Measurements from ENCODE around the gene OPN3. TPM values are rescaled to one million over a fixed set of nuclear protein-coding genes. Genes with fewer than 3 reads are reported as not detected.

The OPN3 gene
- total RNA-seq, 1 experiment from 2014 or later = 45.6 TPM

GRCh38 chr1:241614144-241614543 lies 26.0 kb downstream of the OPN3 start:
- Mint-ChIP-seq H3K27me3 (ENCODE audit: insufficient read depth, unreplicated experiment) (no peaks in the 10 kb centered on the region), H3K36me3 (ENCODE audit: insufficient read depth, unreplicated experiment) (peaks cover 30% of the 10 kb centered on the region), H3K27ac (ENCODE audit: low read depth, unreplicated experiment) (peak overlapping the region; percentile 13), H3K9me3 (ENCODE audit: unreplicated experiment) (no peaks in the 10 kb centered on the region), H3K4me3 (ENCODE audit: unreplicated experiment) (no peak overlapping the region), H3K4me1 (ENCODE audit: insufficient read depth, unreplicated experiment) (peaks cover 33% of the 10 kb centered on the region)
- intact Hi-C loops (cut with micrococcal nuclease) = loop anchor here (5.0 kb wide), 1 partner anchor 403 kb away; no protein-coding TSS in a partner anchor
- ChIA-PET CTCF (interaction anchor here (0.7 to 7.3 kb wide), 8 partner anchors 9 to 1648 kb away, joined by 3 to 173 read pairs (median 6); partner anchors contain the start of gene EXO1), POLR2A (interaction anchor here (0.6 to 5.8 kb wide), 12 partner anchors 13 to 1314 kb away, joined by 3 to 53 read pairs (median 6); partner anchors contain the start of genes FH and KMO)
- BruUV-seq (replicated peaks) = no TSS peak
- no peak for TF ChIP-seq CTCF (IDR thresholded peaks at IDR 0.05; ENCODE audit: unreplicated experiment)
- no peak for DNase-seq (ENCODE audit: unreplicated experiment)

GRCh38 chr1:241612533-241613477 lies 27.4 kb downstream of the OPN3 start:
- BruUV-seq (replicated peaks) = TSS peak; percentile 73
- ChIA-PET CTCF (interaction anchor here (0.6 to 9.1 kb wide), 27 partner anchors 11 to 842 kb away, joined by 3 to 173 read pairs (median 11); partner anchors contain the start of genes EXO1, FH and KMO), POLR2A (interaction anchor here (0.5 to 8.6 kb wide), 28 partner anchors 9 to 1215 kb away, joined by 3 to 126 read pairs (median 6); partner anchors contain the start of genes CHML, FH, KMO and OPN3)
- no peak for TF ChIP-seq CTCF (IDR thresholded peaks at IDR 0.05; ENCODE audit: unreplicated experiment)
- intact Hi-C loops (cut with micrococcal nuclease) = loop anchor here (2.0 to 5.0 kb wide), 2 partner anchors 28 to 404 kb away; partner anchors contain the start of genes CHML and OPN3
- H3K27ac Mint-ChIP-seq (ENCODE audit: low read depth, unreplicated experiment) = no peak overlapping the region
- H3K36me3 Mint-ChIP-seq (ENCODE audit: insufficient read depth, unreplicated experiment) = peaks cover 29% of the 10 kb centered on the region
- H3K4me1 Mint-ChIP-seq (ENCODE audit: insufficient read depth, unreplicated experiment) = peaks cover 30% of the 10 kb centered on the region
- peak; percentile 89 for DNase-seq (ENCODE audit: unreplicated experiment)
- H3K27me3 Mint-ChIP-seq (ENCODE audit: insufficient read depth, unreplicated experiment) = no peaks in the 10 kb centered on the region
- H3K4me3 Mint-ChIP-seq (ENCODE audit: unreplicated experiment) = peak overlapping the region; percentile 0
- no peaks in the 10 kb centered on the region for H3K9me3 Mint-ChIP-seq (ENCODE audit: unreplicated experiment)

GRCh38 chr1:241611736-241612135 lies 28.4 kb downstream of the OPN3 start:
- Mint-ChIP-seq H3K27me3 (ENCODE audit: insufficient read depth, unreplicated experiment) (no peaks in the 10 kb centered on the region), H3K4me1 (ENCODE audit: insufficient read depth, unreplicated experiment) (peaks cover 41% of the 10 kb centered on the region), H3K36me3 (ENCODE audit: insufficient read depth, unreplicated experiment) (peaks cover 25% of the 10 kb centered on the region), H3K9me3 (ENCODE audit: unreplicated experiment) (no peaks in the 10 kb centered on the region), H3K27ac (ENCODE audit: low read depth, unreplicated experiment) (no peak overlapping the region), H3K4me3 (ENCODE audit: unreplicated experiment) (no peak overlapping the region)
- POLR2A ChIA-PET = interaction anchor here (0.6 to 8.6 kb wide), 28 partner anchors 9 to 1216 kb away, joined by 3 to 126 read pairs (median 10); partner anchors contain the start of genes CHML, EXO1, FH and KMO
- no peak for DNase-seq (ENCODE audit: unreplicated experiment)
- BruUV-seq (replicated peaks) = no TSS peak
- CTCF ChIA-PET = interaction anchor here (0.6 to 9.1 kb wide), 61 partner anchors 12 to 1620 kb away, joined by 3 to 173 read pairs (median 6); partner anchors contain the start of genes CHML, EXO1, FH and KMO
- intact Hi-C loops (cut with micrococcal nuclease) = loop anchor here (1.0 to 5.0 kb wide), 9 partner anchors 16 to 406 kb away; partner anchors contain the start of genes CHML and OPN3
- TF ChIP-seq CTCF (IDR thresholded peaks at IDR 0.05; ENCODE audit: unreplicated experiment) = no peak

Data from MCF 10A (cell line).